A549 (cell line): ENCODE data around the gene TTC32.

Experiments
- CTCF ChIP-seq: fragments of >200 bp; sonication (Bioruptor Twin); formaldehyde crosslinking; IDR thresholded peaks from 3 replicates; pipeline ENCODE4 v1.5.1; 2016
- E2F6 ChIP-seq: IDR thresholded peaks from 2 replicates; pipeline ENCODE4 v1.6.1; 2012; ENCODE audit warnings: low read depth, borderline replicate concordance
- HOXB13 ChIP-seq: fragments of 250-450 bp; sonication (Bioruptor Pico); IDR thresholded peaks from 2 replicates; pipeline ENCODE4 v1.5.0; 2020; ENCODE audit warnings: low read depth, mild to moderate bottlenecking, moderate library complexity
- MYC ChIP-seq: IDR thresholded peaks from 2 replicates; pipeline ENCODE4 v1.6.1; 2012; ENCODE audit warnings: mild to moderate bottlenecking, inconsistent platforms, low read length, improper control_type of control experiment, borderline replicate concordance

- TF ChIP-seq CTCF (no peak), HOXB13 (CRISPR knock-in tag) (no peak), MYC (no peak), E2F6 (no peak)
These were observed 31.0 kb downstream of the TTC32 start for GRCh38 chr2:19870792-19871191.
